GM18511 (cell line): ENCODE results near the gene TNIK.
"Not testable (repeated sequence)": the region's sequence is repeated elsewhere in the genome, so short reads cannot be mapped to it uniquely, and the experiment has no call there.

ENCODE experiments used
- ATAC-seq: cut with Tn5 transposase; IDR thresholded peaks from one replicate; pipeline ENCODE4 v1.9.1; 2021; ENCODE audit warnings: mild to moderate bottlenecking, moderate library complexity; ENCODE audit not compliant: unreplicated experiment

TNIK gene

GRCh38 chr3:171446801-171447578 lies 13.2 kb downstream of the TNIK start:
- no peak for ATAC-seq

DNA sequence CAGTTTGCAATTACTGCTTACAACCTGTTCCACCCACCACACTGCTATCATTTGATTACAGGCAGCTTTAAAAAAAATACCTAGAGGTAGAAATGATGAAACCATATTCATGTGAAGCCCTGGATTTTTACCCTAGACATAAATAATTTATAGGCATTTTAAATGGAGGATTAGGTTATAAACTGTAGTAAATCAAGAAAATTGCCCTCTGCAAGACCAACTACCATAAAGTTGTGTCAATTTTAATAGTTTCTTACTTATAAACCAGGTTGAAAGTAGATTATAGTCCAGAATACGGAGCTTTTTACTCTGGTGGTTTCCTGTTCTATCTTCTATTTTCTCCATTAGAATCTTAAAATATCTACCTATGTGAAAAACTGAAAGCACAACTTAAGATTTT lies 13.9 kb downstream of the TNIK start:
- ATAC-seq: no peak

GRCh38 chr3:171445620-171446204 lies 14.5 kb downstream of the TNIK start:
- no peak for ATAC-seq

GRCh38 chr3:171444001-171444690 lies 16.1 kb downstream of the TNIK start:
- no peak for ATAC-seq

DNA sequence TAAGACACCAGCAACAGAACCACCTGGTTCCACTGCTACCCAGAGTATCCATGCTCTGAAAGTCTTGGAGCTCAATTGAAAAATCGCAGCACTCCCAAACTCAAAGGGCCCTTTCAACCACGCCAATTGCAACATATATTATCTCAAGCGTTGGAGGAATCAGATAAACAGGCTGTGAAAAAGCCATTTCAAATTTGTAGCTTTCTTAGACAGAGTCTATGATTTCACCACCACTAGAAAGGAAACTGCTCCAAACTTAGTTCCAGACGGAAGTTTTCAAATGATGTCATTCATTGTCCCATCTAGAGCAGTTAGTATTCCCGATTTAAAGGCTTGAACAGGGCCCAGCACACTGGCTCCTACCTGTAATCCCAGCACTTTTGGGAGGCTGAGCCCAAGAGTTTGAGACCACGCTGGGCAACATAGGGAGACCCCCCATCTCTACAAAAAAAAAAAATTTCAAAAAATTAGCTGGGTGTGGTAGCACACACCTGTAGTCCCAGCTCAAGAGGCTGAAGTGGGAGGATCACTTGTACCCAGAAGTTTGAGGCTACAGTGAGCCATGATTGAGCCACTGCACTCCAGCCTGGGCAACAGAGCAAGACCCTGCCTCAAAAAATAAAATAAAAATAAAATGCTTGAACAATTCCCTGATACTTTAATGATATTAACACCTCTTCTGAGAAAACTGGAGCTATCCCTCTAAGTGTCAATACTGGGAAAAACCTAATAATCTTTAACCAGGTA lies 16.8 kb downstream of the TNIK start:
- no peak for ATAC-seq

DNA sequence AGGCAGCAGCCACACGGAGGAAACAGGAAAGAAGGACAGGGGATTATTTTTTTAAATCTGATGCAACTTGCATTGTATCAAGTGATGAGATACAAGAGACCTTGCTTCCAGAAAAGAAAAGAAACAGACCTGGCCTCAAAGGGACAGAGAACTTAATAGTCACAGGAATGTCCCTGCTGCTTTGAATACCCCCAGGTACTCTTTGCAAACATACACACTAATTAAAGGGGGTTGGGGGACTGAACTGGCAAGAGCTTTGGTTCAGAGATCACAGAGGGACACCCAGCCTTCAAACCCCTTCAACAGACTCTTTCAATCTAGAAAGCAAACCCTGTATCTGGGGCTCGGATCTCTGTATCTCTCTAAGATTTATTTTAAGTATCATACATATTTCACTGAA lies 18.0 kb downstream of the TNIK start:
- ATAC-seq: no peak

DNA sequence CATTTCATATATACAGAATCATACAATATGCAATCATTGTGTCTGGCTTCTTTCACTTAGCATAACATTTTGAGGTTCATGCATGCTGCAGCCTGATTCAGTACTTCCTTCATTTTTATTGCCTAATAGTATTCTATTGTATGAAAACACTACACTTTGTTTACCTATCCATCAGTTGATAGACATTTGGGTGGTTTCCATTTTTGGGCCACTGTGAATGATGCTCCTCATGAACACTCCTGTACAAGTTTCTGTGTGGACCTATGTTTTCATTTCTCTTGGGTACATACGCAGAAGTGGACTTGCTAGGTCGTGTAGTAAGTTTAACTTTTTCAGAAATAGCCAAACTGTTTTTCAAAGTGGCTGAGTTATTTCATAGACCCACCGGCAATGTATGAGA lies 18.8 kb downstream of the TNIK start:
- no peak for ATAC-seq

DNA sequence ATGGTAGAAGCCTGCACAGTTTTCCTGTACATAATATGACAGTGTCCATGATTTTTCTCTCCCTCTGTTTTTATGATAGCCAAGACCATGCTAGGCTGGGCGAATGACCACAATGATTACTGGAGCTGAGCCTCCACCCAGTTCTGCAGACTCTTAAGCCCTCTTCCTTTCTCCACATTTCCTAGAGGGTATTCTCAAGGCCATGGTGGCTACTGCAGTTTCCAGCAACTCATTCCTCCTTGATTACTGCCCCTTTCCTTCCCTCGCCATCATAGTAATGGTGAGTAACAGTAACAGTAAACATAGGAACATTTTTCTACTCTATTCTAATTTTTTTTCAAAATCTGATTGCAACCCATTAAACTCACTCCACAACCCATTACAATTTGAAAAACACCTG lies 20.2 kb downstream of the TNIK start:
- no peak for ATAC-seq

- no peak for ATAC-seq
Observed at GRCh38 chr3:171437115-171437756, 23.0 kb downstream of the TNIK start.

- no peak for ATAC-seq
Observed at GRCh38 chr3:171436380-171436779, 23.8 kb downstream of the TNIK start.

DNA sequence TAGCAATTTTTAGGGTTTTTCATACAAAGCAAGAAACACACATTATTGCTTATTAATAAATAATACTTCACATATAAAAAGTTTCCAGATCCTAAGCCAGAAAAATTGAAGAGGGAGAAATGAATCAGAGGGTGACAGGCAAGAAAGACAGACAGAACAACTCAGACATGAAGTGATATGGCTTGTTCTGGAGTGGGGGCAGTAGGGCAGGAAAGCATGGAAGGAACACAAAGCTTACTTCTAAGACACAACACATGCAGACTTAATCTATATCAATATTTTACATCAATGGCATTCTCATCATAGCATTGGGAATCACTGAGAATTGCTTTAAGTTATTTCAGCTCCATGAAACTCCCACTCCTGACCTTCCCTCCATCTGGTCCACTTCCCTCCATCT lies 24.4 kb downstream of the TNIK start:
- no peak for ATAC-seq

- no peak for ATAC-seq
Observed at GRCh38 chr3:171435143-171435542, 25.1 kb downstream of the TNIK start.

DNA sequence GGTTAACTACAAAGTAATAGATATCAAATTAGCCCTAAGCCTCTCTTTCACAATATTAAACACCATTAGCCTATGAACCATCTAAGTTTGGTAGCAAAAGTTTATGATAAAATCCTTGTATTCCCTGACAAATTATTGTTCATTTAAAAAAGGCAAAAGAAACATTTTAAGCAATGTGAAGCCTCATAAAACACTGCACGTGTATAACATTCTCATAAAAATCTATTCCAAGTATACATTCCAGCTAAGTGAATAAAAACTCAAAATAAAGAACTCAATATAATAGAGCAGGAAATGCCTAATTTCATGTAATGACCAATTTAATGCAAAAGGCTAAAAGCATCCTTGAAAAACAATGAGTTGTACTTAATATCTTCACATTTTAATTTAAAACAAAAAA lies 27.7 kb downstream of the TNIK start:
- ATAC-seq: no peak

DNA sequence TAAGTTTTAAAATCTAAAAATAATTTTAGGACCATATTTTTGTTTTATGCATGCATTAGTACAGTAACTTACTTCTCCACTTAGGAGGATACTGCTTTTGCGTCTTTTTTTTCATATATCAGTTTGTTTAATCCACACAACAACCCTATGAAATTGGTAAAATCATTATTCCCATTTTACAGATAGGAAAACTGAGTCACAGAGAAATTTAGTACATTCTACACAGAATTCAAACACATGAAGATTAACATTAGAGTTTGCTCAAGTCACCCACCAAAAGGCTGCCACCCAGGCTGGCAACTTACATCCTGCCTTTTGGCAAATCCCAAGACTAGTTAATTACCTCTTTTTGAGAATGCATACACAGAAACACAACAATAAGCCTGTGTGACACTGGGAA lies 28.7 kb downstream of the TNIK start:
- no peak for ATAC-seq

GRCh38 chr3:171430530-171430929 lies 29.7 kb downstream of the TNIK start:
- ATAC-seq: no peak

- no peak for ATAC-seq
Observed at GRCh38 chr3:171429635-171430034, 30.6 kb downstream of the TNIK start.

DNA sequence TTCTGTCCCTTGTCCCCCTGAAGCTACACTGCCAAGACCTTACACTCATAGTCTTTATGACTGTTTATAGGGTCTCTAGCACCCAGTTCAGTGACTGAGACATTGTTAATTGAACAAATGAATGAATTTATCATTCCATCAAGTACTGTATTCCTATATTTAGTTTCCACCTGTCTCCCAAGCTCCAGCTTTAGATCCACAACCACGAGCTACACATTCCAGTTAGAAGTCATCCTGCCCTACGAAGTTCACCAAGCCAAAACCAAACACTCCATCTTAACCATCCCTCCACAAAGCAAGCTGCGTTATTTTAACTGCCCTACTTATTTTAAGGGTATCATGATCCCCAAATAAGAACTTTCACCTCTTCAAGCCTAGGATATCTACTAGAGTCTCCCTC lies 31.3 kb downstream of the TNIK start:
- no peak for ATAC-seq

GRCh38 chr3:171428321-171428787 lies 31.9 kb downstream of the TNIK start:
- ATAC-seq: no peak

DNA sequence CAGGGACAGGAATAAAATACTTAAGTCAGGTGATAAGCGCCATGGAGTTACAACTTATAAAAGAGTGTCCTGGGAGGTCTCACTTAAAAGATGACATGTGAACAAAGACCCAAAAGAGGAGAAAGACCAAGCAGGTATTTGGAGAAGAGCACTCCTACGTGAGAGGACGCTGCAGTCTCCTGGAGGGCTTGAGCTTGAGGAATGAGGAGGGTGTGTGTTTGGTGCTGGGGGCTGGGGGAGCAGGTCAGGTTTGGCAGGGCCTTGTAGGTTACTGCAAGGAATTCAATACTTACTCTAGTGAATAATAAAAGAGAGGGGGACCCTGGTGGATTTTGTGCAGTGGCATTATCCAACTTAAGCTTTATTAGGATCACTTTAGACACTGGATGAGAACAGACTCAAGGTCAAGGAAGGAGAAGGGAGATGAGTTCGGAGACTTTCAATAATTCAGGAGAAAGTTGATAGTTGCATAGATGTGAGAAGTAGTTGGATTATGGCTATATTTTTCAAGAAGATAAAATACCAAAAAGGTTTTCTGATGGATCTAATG lies 32.4 kb downstream of the TNIK start:
- ATAC-seq: no peak

GRCh38 chr3:171424063-171424462 lies 36.1 kb downstream of the TNIK start:
- ATAC-seq: not testable (repeated sequence)

- ATAC-seq: not testable (repeated sequence)
Observed at GRCh38 chr3:171422855-171423254, 37.4 kb downstream of the TNIK start.
